ENCODE results near the gene IL1RN. TPM values are rescaled to one million over a fixed set of nuclear protein-coding genes. Genes with fewer than 3 reads are reported as not detected.

IL1RN gene
- total RNA-seq, 1 donor from 2014 or later, result not detected

- no peak overlapping the region for H3K27ac Mint-ChIP-seq (ENCODE audit: unreplicated experiment)
- H3K4me3 Mint-ChIP-seq (ENCODE audit: unreplicated experiment), result no peak overlapping the region
- no peaks in the 10 kb centered on the region for H3K36me3 Mint-ChIP-seq (ENCODE audit: low read depth, unreplicated experiment)
- no peak for DNase-seq (ENCODE audit: low spot score)
- H3K9me3 Mint-ChIP-seq (ENCODE audit: unreplicated experiment), result no peaks in the 10 kb centered on the region
- TF ChIP-seq CTCF (IDR thresholded peaks at IDR 0.05; ENCODE audit: unreplicated experiment), result no peak
- H3K27me3 Mint-ChIP-seq (ENCODE audit: unreplicated experiment), result peaks cover 11% of the 10 kb centered on the region
- peaks cover 6% of the 10 kb centered on the region for H3K4me1 Mint-ChIP-seq (ENCODE audit: unreplicated experiment)
These were observed 48.6 kb downstream of the IL1RN start for GRCh38 chr2:113175736-113176695.

DNA sequence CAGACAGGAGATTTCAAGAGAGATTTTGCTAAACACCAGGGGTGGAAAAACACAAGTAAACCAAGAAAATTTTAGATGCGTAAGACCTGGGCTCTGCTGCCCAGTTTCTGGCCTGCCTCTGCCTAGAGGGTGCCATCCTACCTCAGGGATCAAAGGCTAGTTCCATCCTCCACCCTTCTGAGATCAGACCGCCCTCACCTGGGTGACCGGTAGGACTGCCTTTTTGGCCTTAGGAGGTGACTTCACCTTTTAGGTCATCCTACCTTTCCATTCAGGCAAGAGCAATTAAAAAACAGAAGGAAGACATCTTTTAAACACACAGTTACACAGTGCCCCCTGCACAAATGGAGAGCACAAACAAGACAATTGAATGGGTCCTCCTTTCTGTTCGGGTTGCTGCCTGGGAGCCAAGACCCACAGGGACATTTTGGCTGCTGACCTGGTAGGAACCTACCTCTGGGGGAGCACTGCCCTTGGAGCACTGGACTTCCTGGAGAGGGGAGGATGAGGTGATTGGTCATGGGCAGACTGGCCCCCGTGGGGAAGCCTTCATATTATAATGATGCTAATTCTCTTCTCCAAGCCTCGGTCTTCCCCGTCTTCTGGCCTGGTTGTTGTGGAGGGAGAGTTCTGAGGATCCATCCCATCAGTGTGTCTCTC is 49.4 kb downstream of the IL1RN start:
- H3K27ac Mint-ChIP-seq (ENCODE audit: unreplicated experiment), result no peak overlapping the region
- no peak for DNase-seq (ENCODE audit: low spot score)
- peaks cover 14% of the 10 kb centered on the region for H3K4me1 Mint-ChIP-seq (ENCODE audit: unreplicated experiment)
- no peak for TF ChIP-seq CTCF (IDR thresholded peaks at IDR 0.05; ENCODE audit: unreplicated experiment)
- H3K4me3 Mint-ChIP-seq (ENCODE audit: unreplicated experiment), result no peak overlapping the region
- no peaks in the 10 kb centered on the region for H3K36me3 Mint-ChIP-seq (ENCODE audit: low read depth, unreplicated experiment)
- H3K27me3 Mint-ChIP-seq (ENCODE audit: unreplicated experiment), result peaks cover 11% of the 10 kb centered on the region
- no peaks in the 10 kb centered on the region for H3K9me3 Mint-ChIP-seq (ENCODE audit: unreplicated experiment)

DNA sequence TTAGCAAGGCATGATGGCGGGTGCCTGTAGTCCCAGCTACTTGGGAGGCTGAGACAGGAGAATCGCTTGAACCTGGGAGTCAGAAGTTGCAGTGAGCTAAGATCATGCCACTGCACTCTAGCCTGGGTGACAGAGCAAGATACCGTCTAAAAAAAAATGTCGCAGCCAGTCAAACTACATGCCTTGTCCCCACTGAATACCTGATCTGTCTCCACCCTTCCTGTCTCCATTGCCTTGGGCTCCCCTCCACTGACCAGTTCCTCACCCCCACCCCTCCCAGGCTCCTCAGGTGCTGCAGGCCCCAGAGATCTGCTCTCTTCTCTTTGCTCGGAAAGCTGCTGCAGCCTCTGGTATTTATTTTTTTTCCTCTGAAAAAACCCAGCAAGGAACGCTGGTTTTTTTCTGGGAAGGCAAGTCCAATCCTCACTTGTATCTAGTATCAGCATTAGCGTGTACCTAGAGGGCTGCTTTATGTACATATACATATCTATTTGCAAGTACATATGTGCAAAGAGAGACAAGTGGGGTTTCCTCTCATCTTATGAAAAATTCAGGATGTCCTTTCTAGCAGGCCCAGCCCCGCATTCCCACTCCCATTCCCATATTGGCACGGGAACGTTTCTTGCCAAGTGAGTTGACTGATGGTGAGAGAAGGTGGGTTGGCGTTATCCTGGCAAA is 50.8 kb downstream of the IL1RN start:
- TF ChIP-seq CTCF (IDR thresholded peaks at IDR 0.05; ENCODE audit: unreplicated experiment), result no peak
- DNase-seq (ENCODE audit: low spot score), result no peak
- Mint-ChIP-seq H3K36me3 (ENCODE audit: low read depth, unreplicated experiment) (no peaks in the 10 kb centered on the region), H3K4me1 (ENCODE audit: unreplicated experiment) (peaks cover 18% of the 10 kb centered on the region), H3K9me3 (ENCODE audit: unreplicated experiment) (no peaks in the 10 kb centered on the region), H3K27ac (ENCODE audit: unreplicated experiment) (no peak overlapping the region), H3K27me3 (ENCODE audit: unreplicated experiment) (peaks cover 10% of the 10 kb centered on the region), H3K4me3 (ENCODE audit: unreplicated experiment) (no peak overlapping the region)

DNA sequence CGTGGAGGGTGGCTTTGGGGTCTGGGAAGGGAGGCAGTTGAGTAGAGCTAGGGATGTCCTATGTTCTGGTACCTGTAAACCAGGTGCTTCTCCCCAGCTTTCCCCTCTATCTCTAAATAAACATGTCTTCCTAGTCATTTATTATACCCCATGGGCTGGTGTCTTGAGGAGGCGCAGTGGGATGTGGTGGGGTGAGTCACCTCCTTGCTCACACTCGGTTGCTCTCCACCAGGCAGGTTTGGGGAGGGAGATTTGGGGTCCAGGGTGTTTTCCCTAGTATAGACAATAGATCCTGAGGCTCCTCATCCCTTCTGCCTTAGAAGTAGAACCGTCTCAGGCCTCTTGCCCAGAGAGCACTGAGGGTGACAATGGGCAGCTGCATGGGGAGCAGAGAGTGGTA is 51.5 kb downstream of the IL1RN start:
- no peak for DNase-seq (ENCODE audit: low spot score)
- Mint-ChIP-seq H3K36me3 (ENCODE audit: low read depth, unreplicated experiment) (no peaks in the 10 kb centered on the region), H3K27me3 (ENCODE audit: unreplicated experiment) (peaks cover 11% of the 10 kb centered on the region), H3K27ac (ENCODE audit: unreplicated experiment) (no peak overlapping the region), H3K4me1 (ENCODE audit: unreplicated experiment) (peaks cover 16% of the 10 kb centered on the region), H3K9me3 (ENCODE audit: unreplicated experiment) (no peaks in the 10 kb centered on the region), H3K4me3 (ENCODE audit: unreplicated experiment) (no peak overlapping the region)
- no peak for TF ChIP-seq CTCF (IDR thresholded peaks at IDR 0.05; ENCODE audit: unreplicated experiment)

Measured in endothelial cell (in vitro differentiated cells).